ENCODE results near the gene PRELID2.

DNA sequence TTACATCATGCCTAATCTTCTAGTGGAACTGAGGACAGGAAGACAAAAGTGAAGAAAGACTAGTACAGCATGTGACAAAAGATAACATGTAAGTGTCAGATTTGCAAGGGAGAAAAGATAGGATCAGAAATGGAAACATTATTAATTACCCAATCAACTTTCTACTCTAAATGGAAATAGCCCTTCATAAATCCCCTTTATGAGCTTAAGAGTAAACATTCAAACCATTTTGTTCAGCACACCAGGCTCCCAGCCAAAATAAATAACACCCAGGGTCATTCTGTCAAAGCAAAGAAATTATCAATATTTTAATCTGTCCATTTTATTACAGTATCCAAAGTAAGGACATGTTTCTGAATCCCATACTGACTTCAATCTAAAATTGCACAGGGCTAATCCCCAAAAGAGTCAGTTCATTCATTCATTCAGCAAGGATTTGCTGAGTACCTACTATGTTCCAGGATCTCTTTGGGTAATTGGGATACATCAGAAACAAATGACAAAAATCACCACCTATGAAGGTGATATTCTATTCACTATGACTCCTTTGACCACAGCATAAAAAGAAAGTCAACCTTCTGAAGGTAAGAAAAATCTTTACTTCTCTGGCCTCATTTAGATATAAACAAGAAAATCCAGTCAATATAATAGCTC is 5.3 kb downstream of the PRELID2 start:
- no peak for TF ChIP-seq CTCF (IDR thresholded peaks at IDR 0.05)
- no peak for TF ChIP-seq POLR2A (IDR thresholded peaks at IDR 0.05)

Data from uterus (tissue), 2 donors.